Measurements from ENCODE around the gene CXCL11.

DNA sequence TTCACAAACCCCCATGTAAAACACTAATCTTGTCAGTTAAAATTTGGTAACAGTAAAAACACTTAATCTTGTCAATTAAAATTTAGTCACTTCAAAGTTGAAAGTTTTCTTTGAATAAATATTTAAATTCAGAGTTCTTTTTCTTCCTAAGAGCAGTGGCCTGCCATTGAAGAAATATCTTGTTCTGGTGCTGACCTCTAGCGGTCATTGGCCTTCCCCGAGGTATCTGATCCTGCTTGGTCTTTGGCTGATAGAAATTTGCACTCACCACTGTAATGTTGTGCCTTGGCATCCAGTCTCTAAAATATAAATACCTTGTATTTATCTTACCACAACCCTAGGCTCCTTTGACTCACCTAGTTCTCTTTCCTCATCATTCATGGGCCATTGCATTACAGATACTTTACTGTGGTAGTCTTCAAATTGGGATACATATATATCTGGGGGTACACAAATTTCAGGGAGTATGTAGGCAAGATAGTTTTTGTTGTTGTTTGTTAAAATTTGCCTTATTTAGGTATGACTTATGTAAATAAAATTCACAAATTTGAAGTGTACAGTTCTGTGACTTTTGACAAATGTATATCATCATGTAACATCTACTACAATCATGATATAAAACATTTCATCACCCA lies 31.9 kb upstream of the CXCL11 start:
- TF ChIP-seq, protein P1, sequence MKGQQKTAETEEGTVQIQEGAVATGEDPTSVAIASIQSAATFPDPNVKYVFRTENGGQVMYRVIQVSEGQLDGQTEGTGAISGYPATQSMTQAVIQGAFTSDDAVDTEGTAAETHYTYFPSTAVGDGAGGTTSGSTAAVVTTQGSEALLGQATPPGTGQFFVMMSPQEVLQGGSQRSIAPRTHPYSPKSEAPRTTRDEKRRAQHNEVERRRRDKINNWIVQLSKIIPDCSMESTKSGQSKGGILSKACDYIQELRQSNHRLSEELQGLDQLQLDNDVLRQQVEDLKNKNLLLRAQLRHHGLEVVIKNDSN (IDR thresholded peaks at IDR 0.05), result no peak
- TF ChIP-seq, protein P2, sequence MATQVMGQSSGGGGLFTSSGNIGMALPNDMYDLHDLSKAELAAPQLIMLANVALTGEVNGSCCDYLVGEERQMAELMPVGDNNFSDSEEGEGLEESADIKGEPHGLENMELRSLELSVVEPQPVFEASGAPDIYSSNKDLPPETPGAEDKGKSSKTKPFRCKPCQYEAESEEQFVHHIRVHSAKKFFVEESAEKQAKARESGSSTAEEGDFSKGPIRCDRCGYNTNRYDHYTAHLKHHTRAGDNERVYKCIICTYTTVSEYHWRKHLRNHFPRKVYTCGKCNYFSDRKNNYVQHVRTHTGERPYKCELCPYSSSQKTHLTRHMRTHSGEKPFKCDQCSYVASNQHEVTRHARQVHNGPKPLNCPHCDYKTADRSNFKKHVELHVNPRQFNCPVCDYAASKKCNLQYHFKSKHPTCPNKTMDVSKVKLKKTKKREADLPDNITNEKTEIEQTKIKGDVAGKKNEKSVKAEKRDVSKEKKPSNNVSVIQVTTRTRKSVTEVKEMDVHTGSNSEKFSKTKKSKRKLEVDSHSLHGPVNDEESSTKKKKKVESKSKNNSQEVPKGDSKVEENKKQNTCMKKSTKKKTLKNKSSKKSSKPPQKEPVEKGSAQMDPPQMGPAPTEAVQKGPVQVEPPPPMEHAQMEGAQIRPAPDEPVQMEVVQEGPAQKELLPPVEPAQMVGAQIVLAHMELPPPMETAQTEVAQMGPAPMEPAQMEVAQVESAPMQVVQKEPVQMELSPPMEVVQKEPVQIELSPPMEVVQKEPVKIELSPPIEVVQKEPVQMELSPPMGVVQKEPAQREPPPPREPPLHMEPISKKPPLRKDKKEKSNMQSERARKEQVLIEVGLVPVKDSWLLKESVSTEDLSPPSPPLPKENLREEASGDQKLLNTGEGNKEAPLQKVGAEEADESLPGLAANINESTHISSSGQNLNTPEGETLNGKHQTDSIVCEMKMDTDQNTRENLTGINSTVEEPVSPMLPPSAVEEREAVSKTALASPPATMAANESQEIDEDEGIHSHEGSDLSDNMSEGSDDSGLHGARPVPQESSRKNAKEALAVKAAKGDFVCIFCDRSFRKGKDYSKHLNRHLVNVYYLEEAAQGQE (IDR thresholded peaks at IDR 0.05; ENCODE audit: low read depth), result no peak
- TF ChIP-seq TAF1 (IDR thresholded peaks at IDR 0.05; ENCODE audit: low read depth) (no peak), YY1 (IDR thresholded peaks at IDR 0.05; ENCODE audit: low read depth) (no peak)

Measured in Ishikawa (cell line).